ENCODE data around the gene WFDC6. TPM values are rescaled to one million over a fixed set of nuclear protein-coding genes. Genes with fewer than 3 reads are reported as not detected.

WFDC6 gene
- total and polyA plus RNA-seq, 7 donors: not detected

GRCh38 chr20:45547206-45547770, 8.0 kb upstream of the WFDC6 start, which contains the start of gene EPPIN:
TSS of gene EPPIN (minus strand) at chr20:45547401. CDS start at chr20:45547357, 44 bp downstream.
- ATAC-seq: no peak
- Histone ChIP-seq H3K36me3 (ENCODE audit: insufficient read depth in 1 of 2, low read depth in 1 of 2) (no peaks in the 10 kb centered on the region), H3K4me1 (no peaks in the 10 kb centered on the region), H3K4me3 (no peak within 1 kb of the TSS), H3K27me3 (ENCODE audit: insufficient read depth in 3 of 3, low read length in 2 of 3) (peaks cover 0 to 10% (median 4%) of the 10 kb centered on the region in 3 donors), H3K27ac (no peak within 1 kb of the TSS), H3K9me3 (no peaks in the 10 kb centered on the region)
- 69 to 80% (median 69%) methylated on average over 6 of the region's 6 CpGs for WGBS, 3 donors
- TF ChIP-seq CTCF (IDR thresholded peaks at IDR 0.05): no peak
- intact Hi-C loops (cut with DNase I): loop anchor here in 1 of 2 donors (5.0 kb wide), 1 partner anchor 225 kb away; no protein-coding TSS in a partner anchor
- no peak for DNase-seq

- intact Hi-C loops (cut with DNase I): loop anchor here in 1 of 2 donors (5.0 kb wide), 1 partner anchor 226 kb away; no protein-coding TSS in a partner anchor
- ATAC-seq (no peak), DNase-seq (no peak)
- Histone ChIP-seq H3K9me3 (no peaks in the 10 kb centered on the region), H3K36me3 (ENCODE audit: insufficient read depth in 1 of 2, low read depth in 1 of 2) (no peaks in the 10 kb centered on the region), H3K27ac (no peak overlapping the region), H3K27me3 (ENCODE audit: insufficient read depth in 3 of 3, low read length in 2 of 3) (peaks cover 0 to 10% (median 4%) of the 10 kb centered on the region in 3 donors), H3K4me3 (no peak overlapping the region), H3K4me1 (no peaks in the 10 kb centered on the region)
- 13 to 22% (median 19%) methylated on average over 5 of the region's 5 CpGs for WGBS, 3 donors
- TF ChIP-seq CTCF (IDR thresholded peaks at IDR 0.05): peak; percentile 23
Measured at GRCh38 chr20:45545754-45546453, 6.6 kb upstream of the WFDC6 start.

GRCh38 chr20:45545351-45545750, 6.1 kb upstream of the WFDC6 start:
- H3K4me3 ChIP-seq: no peak overlapping the region
- no peak for ATAC-seq
- H3K27ac ChIP-seq: no peak overlapping the region
- DNase-seq: no peak
- H3K27me3 ChIP-seq (ENCODE audit: insufficient read depth in 3 of 3, low read length in 2 of 3): peaks cover 0 to 10% (median 4%) of the 10 kb centered on the region in 3 donors
- no peaks in the 10 kb centered on the region for H3K9me3 ChIP-seq
- intact Hi-C loops (cut with DNase I): loop anchor here in 1 of 2 donors (5.0 kb wide), 1 partner anchor 227 kb away; no protein-coding TSS in a partner anchor
- TF ChIP-seq CTCF (IDR thresholded peaks at IDR 0.05): no peak
- WGBS, 3 donors: 82 to 87% (median 84%) methylated on average over 3 of the region's 3 CpGs
- no peaks in the 10 kb centered on the region for H3K4me1 ChIP-seq
- no peaks in the 10 kb centered on the region for H3K36me3 ChIP-seq (ENCODE audit: insufficient read depth in 1 of 2, low read depth in 1 of 2)

- H3K36me3 ChIP-seq (ENCODE audit: insufficient read depth in 1 of 2, low read depth in 1 of 2): no peaks in the 10 kb centered on the region
- 60 to 70% (median 62%) methylated on average over 7 of the region's 7 CpGs for WGBS, 3 donors
- intact Hi-C loops (cut with DNase I): no loop called here
- no peak overlapping the region for H3K4me3 ChIP-seq
- peaks cover 1 to 22% (median 2%) of the 10 kb centered on the region in 3 donors for H3K27me3 ChIP-seq (ENCODE audit: insufficient read depth in 3 of 3, low read length in 2 of 3)
- H3K27ac ChIP-seq: no peak overlapping the region
- DNase-seq (no peak), ATAC-seq (no peak)
- no peaks in the 10 kb centered on the region for H3K4me1 ChIP-seq
- no peaks in the 10 kb centered on the region for H3K9me3 ChIP-seq
- TF ChIP-seq CTCF (IDR thresholded peaks at IDR 0.05): no peak
Measured at GRCh38 chr20:45538209-45538799, 978 bp downstream of the WFDC6 start.

All from psoas muscle (tissue), 8 donors.